Left forelimb (tissue), 1 donor: Measurements from ENCODE around the gene FBN1.

Experiments used
- DNase-seq: peaks from one replicate; pipeline ENCODE4 v3.0.0-alpha.2; 2018; ENCODE audit warnings: low spot score

Gene FBN1

GRCh38 chr15:48580736-48581135 is 64.8 kb downstream of the FBN1 start:
- DNase-seq = no peak

DNA sequence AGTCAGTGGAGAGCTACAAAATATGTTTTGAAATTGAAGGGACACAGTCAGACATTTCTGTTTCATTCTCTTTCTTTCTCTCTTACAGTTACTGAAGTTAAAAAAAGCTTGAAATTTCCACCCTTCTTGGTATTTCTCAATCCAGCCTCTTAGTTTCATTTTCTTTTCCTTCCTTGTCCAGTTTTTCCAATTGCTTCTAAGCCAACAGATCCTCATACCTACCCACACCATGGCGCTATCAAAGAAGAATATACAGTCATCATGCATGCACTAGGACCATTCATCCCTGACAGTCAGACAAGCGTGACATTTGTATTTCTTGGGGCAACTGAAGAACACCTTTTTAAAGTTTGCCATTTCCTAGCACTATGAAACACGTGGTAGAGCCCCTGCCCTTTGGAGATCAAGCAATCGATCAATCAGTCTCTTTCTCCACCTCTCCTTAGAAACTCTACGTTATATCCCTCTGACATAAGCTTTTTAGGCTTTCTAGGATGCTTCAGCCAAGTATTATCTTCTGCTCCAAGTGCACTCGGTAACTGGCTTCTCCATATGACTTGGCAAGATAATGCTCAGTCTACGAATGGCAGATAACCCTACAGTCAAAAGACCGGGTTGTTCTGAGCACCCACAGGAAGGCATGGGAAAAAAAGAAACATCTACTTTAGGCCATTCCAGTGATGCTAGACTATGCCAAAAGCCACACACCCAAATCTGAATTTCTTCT is 65.4 kb downstream of the FBN1 start:
- no peak for DNase-seq

DNA sequence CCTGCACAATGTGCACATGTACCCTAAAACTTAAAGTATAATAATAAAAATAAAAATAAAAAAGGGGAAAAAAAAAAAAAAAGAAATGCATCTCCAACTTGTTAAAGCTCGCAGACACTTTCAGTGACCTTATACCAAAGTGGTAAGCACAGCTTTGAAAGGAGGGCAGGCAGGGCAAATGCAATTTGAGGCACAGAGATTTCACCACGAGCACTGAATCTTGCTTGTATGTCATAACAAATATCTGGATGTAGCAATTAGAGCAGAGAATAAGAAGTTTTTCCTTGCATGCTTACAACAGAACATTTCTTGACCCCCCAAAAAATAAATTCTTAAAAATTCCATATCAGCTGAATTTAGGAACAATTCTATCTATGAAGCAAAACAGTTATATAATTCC is 66.5 kb downstream of the FBN1 start:
- no peak for DNase-seq

DNA sequence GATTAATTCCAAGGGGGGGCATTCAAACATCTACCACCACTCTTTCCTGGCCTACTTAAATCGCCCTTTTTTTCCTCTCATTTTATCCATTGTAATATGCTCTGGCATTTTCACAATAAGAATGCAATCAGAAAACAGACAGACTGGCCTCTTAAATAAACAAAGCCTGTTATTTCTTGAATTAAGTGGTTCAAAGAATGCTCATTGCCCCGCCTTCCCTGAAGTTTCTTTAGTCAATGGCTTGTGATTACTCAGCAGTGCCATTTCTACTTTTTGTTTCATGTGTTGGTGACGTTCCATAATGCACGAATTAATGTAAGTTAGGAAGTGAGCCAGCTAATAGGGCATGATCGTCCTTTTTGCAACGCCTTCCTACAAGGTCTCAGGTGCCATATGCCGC is 68.0 kb downstream of the FBN1 start:
- no peak for DNase-seq

DNA sequence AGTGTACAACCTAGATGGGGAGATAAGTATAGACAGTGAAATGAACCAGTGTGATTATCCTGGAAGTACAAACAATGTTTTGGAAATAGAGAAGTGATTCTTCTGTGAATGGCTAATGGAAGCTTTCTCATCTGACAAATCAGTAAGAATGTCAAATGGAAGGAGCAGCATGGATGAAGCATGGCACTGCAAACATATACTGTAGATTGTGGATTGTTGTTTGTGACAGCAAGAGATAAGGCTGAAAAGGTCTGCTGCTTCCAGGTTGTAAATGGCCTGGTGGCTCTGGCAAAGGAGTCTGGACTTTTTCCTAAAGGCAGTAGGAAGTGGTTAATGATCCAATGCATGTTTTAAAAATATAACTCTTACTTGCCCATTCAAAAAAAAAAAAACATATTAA is 71.3 kb downstream of the FBN1 start:
- no peak for DNase-seq

- DNase-seq = no peak
Observed at GRCh38 chr15:48573780-48574179, 71.7 kb downstream of the FBN1 start.

DNA sequence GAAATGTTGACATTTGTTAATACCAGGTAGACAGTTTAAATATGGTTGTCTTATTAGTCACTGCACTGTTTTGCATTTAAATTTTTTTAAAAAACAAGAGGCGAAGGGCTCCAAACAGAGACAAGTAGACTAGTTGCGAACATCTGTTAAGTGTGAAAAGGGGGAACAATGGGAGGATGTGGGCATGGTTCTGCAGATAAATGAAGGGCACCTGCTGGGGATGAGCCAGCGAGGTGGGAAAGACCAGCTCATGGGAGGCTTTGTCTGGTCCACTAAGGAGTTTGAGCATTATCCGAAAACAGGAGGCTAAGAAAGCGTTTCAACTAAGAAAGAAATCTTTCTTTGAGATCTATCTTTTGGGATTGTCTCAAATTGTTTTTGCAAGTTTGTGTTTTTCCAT is 72.7 kb downstream of the FBN1 start:
- no peak for DNase-seq

- no peak for DNase-seq
Observed at GRCh38 chr15:48571510-48571909, 74.0 kb downstream of the FBN1 start.

GRCh38 chr15:48570822-48571221 is 74.7 kb downstream of the FBN1 start:
- DNase-seq = no peak

- DNase-seq = no peak
Observed at GRCh38 chr15:48569591-48570302, 75.8 kb downstream of the FBN1 start.

DNA sequence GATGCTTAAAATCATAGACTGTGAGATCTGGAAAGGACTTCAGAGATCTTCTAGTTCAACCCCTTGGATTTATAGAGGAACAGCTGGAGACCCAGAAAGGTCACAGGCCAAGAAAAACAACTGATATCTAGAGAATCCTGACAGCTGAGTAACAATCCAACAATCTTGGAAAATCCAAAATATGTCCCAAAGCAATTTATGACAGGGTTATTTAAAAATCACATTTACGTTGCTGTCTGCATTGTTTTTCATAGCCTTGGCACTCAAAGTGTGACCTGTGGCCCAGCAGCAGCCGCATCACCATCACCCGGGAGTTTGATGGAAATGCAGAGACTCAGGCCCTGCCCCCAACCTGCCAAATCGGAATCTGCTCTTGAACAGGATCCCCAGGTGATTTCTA is 78.8 kb downstream of the FBN1 start:
- no peak for DNase-seq

DNA sequence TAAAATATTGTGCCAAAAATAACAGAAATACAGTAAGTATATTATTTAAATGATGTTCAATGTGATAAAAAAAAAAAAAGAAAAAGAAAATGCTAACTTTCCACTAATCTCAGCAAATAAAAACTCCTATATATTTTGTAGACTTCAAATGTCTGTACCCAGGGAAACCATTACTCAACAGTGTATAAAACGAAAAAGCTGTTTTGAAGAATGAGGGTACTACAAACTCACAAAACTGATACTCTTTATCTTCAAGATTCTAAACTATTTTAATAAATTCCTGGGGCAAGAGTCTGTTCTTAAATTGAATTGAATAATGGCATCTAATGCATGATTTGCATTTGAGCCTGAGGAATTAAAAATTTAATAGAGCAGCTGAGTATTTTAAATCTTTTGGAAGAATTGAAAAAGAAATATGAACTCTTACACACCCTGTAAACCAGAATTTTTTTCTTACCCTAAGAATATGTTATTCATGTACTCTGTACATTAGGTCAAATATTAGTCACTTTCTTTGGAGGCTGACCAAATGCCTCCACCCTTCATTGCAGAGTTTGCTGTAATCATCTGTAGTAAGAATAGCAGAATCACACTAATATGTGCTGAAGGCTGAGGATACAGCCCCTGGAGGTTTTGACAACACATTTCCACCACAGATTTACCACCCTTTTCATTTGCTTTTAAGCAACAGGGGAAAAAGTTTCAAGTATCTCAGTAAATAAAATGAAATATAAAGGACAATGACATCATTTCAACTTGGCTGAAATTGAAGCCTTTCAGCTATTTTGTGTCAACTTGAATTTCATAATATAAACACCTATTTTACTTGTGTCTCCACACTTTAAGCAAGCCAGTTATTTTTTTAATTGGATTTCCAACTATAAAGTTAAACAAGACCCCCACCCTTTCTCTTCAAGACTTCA is 79.7 kb downstream of the FBN1 start:
- no peak for DNase-seq

DNA sequence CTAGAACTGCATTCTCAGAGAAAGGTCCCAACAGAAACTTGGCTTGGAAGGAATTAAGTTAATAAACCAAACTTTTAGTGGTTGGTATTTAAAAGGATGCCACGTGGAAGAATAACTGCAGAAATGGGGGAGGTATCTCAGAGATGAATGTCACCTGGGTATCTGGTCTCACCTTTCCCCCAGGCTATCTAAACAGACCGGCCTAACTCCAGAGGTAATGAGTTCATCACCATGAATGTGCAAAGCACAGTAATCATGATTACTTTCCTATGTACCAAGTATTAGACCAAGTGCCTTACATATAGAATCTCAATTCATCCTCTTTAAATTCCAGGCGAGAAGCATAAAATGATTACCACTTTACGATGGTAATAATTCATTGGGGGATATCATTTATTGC is 80.8 kb downstream of the FBN1 start:
- DNase-seq = no peak

- no peak for DNase-seq
Observed at GRCh38 chr15:48563934-48564333, 81.6 kb downstream of the FBN1 start.

GRCh38 chr15:48560321-48561051 is 85.0 kb downstream of the FBN1 start:
- no peak for DNase-seq

- DNase-seq = peak; percentile 75
Observed at GRCh38 chr15:48559285-48559684, 86.2 kb downstream of the FBN1 start.

DNA sequence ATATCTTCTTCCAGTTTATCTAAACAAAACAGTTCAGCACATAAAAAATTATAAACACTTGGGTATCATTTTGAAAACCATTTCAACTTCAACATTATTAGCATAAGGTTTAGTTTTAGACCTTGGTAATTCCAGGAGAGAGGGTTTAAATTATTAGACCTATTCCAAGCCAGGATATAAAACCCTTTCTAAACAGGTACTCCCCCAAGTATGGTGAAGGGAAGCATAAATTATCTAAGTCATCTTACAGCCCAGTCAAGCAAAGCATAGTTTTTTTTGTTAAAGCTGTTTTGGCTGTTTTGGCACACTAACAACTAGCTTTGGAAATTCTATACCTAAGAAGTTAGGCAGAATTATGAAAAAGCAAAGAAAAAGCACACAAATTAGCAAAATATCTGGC is 87.3 kb downstream of the FBN1 start:
- no peak for DNase-seq

DNA sequence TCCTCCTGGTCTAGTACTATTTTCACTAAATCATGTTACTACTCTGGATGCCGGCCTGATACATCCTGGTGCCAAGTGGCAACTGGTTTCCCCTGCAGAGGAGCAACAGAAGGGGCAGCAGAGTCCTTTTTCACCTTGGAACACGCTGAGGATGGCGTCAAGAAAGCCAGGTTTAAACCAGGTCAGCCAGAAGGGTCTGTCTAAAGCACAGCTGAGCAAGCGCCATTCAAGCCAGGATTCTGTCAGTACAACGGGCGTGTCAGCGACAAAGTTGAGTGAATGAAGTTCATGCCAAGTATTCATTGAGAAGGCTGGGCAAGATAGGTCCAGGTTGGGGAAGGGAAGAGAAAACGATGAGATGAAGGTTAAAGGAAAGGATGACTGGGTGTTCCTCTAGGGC is 88.2 kb downstream of the FBN1 start:
- DNase-seq = no peak

- DNase-seq = no peak
Observed at GRCh38 chr15:48556159-48556897, 89.2 kb downstream of the FBN1 start.

DNA sequence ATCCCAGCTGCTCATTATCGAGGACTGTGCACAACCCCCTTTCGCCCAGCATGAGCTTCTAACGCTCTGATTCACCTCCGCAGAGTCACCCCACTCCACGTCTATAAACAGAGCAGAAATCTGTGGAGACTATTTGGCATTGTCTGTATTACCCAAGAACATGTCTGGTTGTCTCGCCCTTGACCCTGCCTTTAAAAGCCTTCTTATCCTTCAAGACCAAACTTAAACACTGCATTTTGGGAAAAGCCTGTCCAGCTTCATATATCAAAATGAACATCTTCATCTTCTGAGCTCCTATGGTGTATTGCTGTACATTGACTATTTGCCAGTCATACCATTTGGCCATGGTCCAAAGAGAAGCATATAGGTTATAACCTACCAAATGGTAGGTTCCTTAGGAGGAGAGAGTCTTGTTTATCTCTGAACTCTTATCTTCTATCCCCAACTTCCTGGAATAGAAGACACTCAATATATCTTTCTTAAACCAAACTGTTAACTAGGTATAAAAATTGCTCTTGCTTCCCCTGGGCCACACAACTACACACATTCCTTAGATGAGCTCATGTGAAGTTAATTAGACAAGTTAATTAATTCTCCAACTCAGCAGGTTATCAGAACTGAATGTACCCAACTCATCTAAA is 90.1 kb downstream of the FBN1 start:
- no peak for DNase-seq

- DNase-seq = no peak
Observed at GRCh38 chr15:48554112-48554511, 91.4 kb downstream of the FBN1 start.
